H1 (cell line): ENCODE data around the gene ZNF212. TPM values are rescaled to one million over a fixed set of nuclear protein-coding genes. Genes with fewer than 3 reads are reported as not detected.

Experiments
- CTCF ChIA-PET: fragments of 300-600 bp; sonication (Branson Sonifier 250); formaldehyde crosslinking; loops from one replicate; lab custom pipeline; 2021; ENCODE audit not compliant: partially characterized antibody; lab: Charles Lee
- POLR2A ChIA-PET: fragments of 300-600 bp; sonication (Branson Sonifier 250); formaldehyde crosslinking; loops from one replicate; lab custom pipeline; 2021; ENCODE audit warnings: inconsistent platforms; ENCODE audit not compliant: partially characterized antibody; lab: Charles Lee
- DNase-seq, 2 experiments: peaks; one replicate each; pipeline versions ENCODE4 v3.0.0 to v3.0.0-alpha.2; 2010 to 2022; ENCODE audit warnings: low spot score in 2 of 2, low read depth in 1 of 2, mixed read lengths in 1 of 2
- FAIRE-seq: peaks from 2 replicates; lab custom pipeline; 2011; peaks lifted over from hg19 to GRCh38; lab: Jason Lieb, UNC
- H2AFZ ChIP-seq: 2 replicates; pipeline ENCODE4 v1.8.1; 2012; ENCODE audit warnings: low read length, inconsistent platforms
- H2AK5ac ChIP-seq: 2 replicates; pipeline ENCODE4 v1.6.1; 2013; ENCODE audit warnings: low read depth, low read length
- H2BK120ac ChIP-seq: replicated peaks from 2 replicates; pipeline ENCODE3; 2013; ENCODE audit warnings: low read depth, low read length, inconsistent platforms
- H2BK12ac ChIP-seq: 2 replicates; pipeline ENCODE4 v1.6.1; 2013; ENCODE audit warnings: low read depth, low read length
- H2BK15ac ChIP-seq: 2 replicates; pipeline ENCODE4 v1.6.1; 2013; ENCODE audit warnings: low read length
- H2BK20ac ChIP-seq: 2 replicates; pipeline ENCODE4 v1.6.1; 2013; ENCODE audit warnings: low read length
- H2BK5ac ChIP-seq: 2 replicates; pipeline ENCODE4 v1.6.1; 2013; ENCODE audit warnings: low read depth, low read length
- H3K14ac ChIP-seq: 2 replicates; pipeline ENCODE4 v1.6.1; 2013; ENCODE audit warnings: inconsistent platforms; ENCODE audit not compliant: insufficient read length
- H3K18ac ChIP-seq: 2 replicates; pipeline ENCODE4 v1.6.1; 2013; ENCODE audit warnings: low read length; ENCODE audit errors: extremely low read depth
- H3K23ac ChIP-seq: 2 replicates; pipeline ENCODE4 v1.6.1; 2013; ENCODE audit warnings: inconsistent platforms; ENCODE audit not compliant: insufficient read length
- H3K23me2 ChIP-seq: 2 replicates; pipeline ENCODE4 v1.6.1; 2013; ENCODE audit warnings: low read depth, low read length
- H3K27ac ChIP-seq: 2 replicates; pipeline ENCODE4 v1.6.1; 2011; ENCODE audit warnings: low read depth, low read length, inconsistent platforms
- H3K27me3 ChIP-seq, 4 experiments: replicated peaks in 1 of 4; 1 replicate in 1 of 4; 2 replicates in 3 of 4; pipeline versions ENCODE4 v1.6.1 to v1.8.1; 2011 to 2013; ENCODE audit warnings: low read length in 3 of 4, mild to moderate bottlenecking in 3 of 4, inconsistent platforms in 2 of 4, mixed read lengths in 2 of 4, moderate library complexity in 1 of 4; ENCODE audit not compliant: control insufficient read depth in 3 of 4, insufficient read depth in 3 of 4; ENCODE audit errors: extremely low read depth in 1 of 4
- H3K36me3 ChIP-seq, 4 experiments: 2 replicates each; pipeline versions ENCODE4 v1.6.1 to v1.8.1; 2011 to 2013; ENCODE audit warnings: mild to moderate bottlenecking in 4 of 4, low read length in 3 of 4, moderate library complexity in 2 of 4, control low read depth in 1 of 4, inconsistent platforms in 1 of 4; ENCODE audit not compliant: insufficient read depth in 4 of 4, control insufficient read depth in 2 of 4
- H3K4ac ChIP-seq: replicated peaks from 2 replicates; pipeline ENCODE3; 2013; ENCODE audit warnings: low read length, low read depth, mixed read lengths, inconsistent platforms; ENCODE audit not compliant: insufficient read length
- H3K4me1 ChIP-seq, 4 experiments: replicated peaks in 1 of 4; 1 replicate in 1 of 4; 2 replicates in 3 of 4; pipeline versions ENCODE4 v1.6.1 to v1.8.1; 2011 to 2013; ENCODE audit warnings: low read length in 3 of 4, inconsistent platforms in 2 of 4, mixed read lengths in 1 of 4; ENCODE audit not compliant: insufficient read depth in 4 of 4, control insufficient read depth in 3 of 4
- H3K4me2 ChIP-seq, 2 experiments: 2 replicates each; pipeline versions ENCODE4 v1.6.1 to v1.8.1; 2011 to 2013; ENCODE audit warnings: low read depth in 2 of 2, low read length in 2 of 2, control low read depth in 1 of 2, inconsistent platforms in 1 of 2, mild to moderate bottlenecking in 1 of 2; ENCODE audit not compliant: insufficient read depth in 1 of 2
- H3K4me3 ChIP-seq, 4 experiments: fragments of 200-600, 300-600 bp in 1 of 4; sonication (generic), shearing (Covaris generic), sonication (Bioruptor Twin) in 1 of 4; 2 replicates each; pipeline versions ENCODE4 v1.5.1 to v1.8.1; 2011 to 2016; ENCODE audit warnings: low read length in 4 of 4, low read depth in 3 of 4, control low read depth in 2 of 4, inconsistent platforms in 2 of 4, mild to moderate bottlenecking in 2 of 4, mixed read lengths in 1 of 4, moderate library complexity in 1 of 4; ENCODE audit not compliant: insufficient read depth in 2 of 4; ENCODE audit errors: extremely low read depth in 1 of 4
- H3K56ac ChIP-seq: replicated peaks from 2 replicates; pipeline ENCODE3; 2013; ENCODE audit warnings: low read depth, mild to moderate bottlenecking, mixed read lengths, low read length, inconsistent platforms; ENCODE audit not compliant: insufficient read length
- H3K79me1 ChIP-seq: 2 replicates; pipeline ENCODE4 v1.6.1; 2013; ENCODE audit warnings: low read depth, low read length, control low read depth
- H3K79me2 ChIP-seq, 2 experiments: 2 replicates each; pipeline versions ENCODE4 v1.6.1 to v1.8.1; 2012 to 2013; ENCODE audit warnings: low read length in 2 of 2, mild to moderate bottlenecking in 2 of 2, inconsistent platforms in 1 of 2; ENCODE audit not compliant: insufficient read depth in 2 of 2, control insufficient read depth in 1 of 2
- H3K9ac ChIP-seq, 4 experiments: replicated peaks in 1 of 4; 1 replicate in 1 of 4; 2 replicates in 3 of 4; pipeline versions ENCODE4 v1.6.1 to v1.8.1; 2011 to 2013; ENCODE audit warnings: low read depth in 3 of 4, low read length in 3 of 4, control low read depth in 2 of 4, mild to moderate bottlenecking in 2 of 4, moderate library complexity in 2 of 4, inconsistent platforms in 1 of 4; ENCODE audit errors: extremely low read depth in 1 of 4
- H3K9me3 ChIP-seq, 2 experiments: 2 replicates each; pipeline versions ENCODE4 v1.6.1 to v1.8.1; 2012 to 2013; ENCODE audit warnings: mild to moderate bottlenecking in 2 of 2, moderate library complexity in 2 of 2, control low read depth in 1 of 2, inconsistent platforms in 1 of 2, low read depth in 1 of 2, low read length in 1 of 2, mixed read lengths in 1 of 2; ENCODE audit not compliant: insufficient read depth in 2 of 2
- H4K20me1 ChIP-seq, 2 experiments: replicated peaks in 1 of 2; 2 replicates each; pipeline versions ENCODE3 to v1.8.1; 2011 to 2013; ENCODE audit warnings: inconsistent platforms in 2 of 2, low read length in 2 of 2, mild to moderate bottlenecking in 1 of 2; ENCODE audit not compliant: insufficient read depth in 2 of 2, control insufficient read depth in 1 of 2
- H4K5ac ChIP-seq: 2 replicates; pipeline ENCODE4 v1.6.1; 2013; ENCODE audit warnings: low read length, low read depth, mixed read lengths, inconsistent platforms; ENCODE audit not compliant: insufficient read length
- H4K8ac ChIP-seq: 2 replicates; pipeline ENCODE4 v1.8.0; 2013; ENCODE audit warnings: mild to moderate bottlenecking, moderate library complexity, low read length, inconsistent platforms; ENCODE audit not compliant: insufficient read depth; ENCODE audit errors: extremely low read depth
- H4K91ac ChIP-seq: replicated peaks from 2 replicates; pipeline ENCODE3; 2013; ENCODE audit warnings: low read length, mixed read lengths, inconsistent platforms; ENCODE audit not compliant: insufficient read length
- CBX8 ChIP-seq: fragments of 300-800, 300-1000 bp; sonication (generic); IDR thresholded peaks from 2 replicates; pipeline ENCODE4 v1.7.1; 2016; ENCODE audit warnings: low read depth, low read length, borderline replicate concordance
- GTF2F1 ChIP-seq: IDR thresholded peaks from 2 replicates; pipeline ENCODE4 v1.6.1; 2012; ENCODE audit warnings: low read depth, low read length, improper control_type of control experiment, borderline replicate concordance
- POLR2A ChIP-seq, 2 experiments: IDR thresholded peaks; 1 replicate in 1 of 2; 2 replicates in 1 of 2; pipeline ENCODE4 v1.6.1; 2011; ENCODE audit warnings: low read depth in 2 of 2, low read length in 2 of 2, mild to moderate bottlenecking in 2 of 2; ENCODE audit errors: control extremely low read depth in 1 of 2
- RNF2 ChIP-seq: fragments of 200-900, 300-1000 bp; sonication (generic); IDR thresholded peaks from 2 replicates; pipeline ENCODE4 v1.7.1; 2016; ENCODE audit warnings: borderline replicate concordance, low read depth, mild to moderate bottlenecking, antibody characterized with exemption, low read length; ENCODE audit not compliant: poor library complexity, severe bottlenecking; ENCODE audit errors: missing control alignments
- WGBS, 2 experiments: shearing (Covaris generic) in 1 of 2; methylation state at CpG; one replicate each; pipeline versions ENCODE4 v1.1.6 to v1.1.7; 2013 to 2015; ENCODE audit warnings: low lambda C conversion rate in 2 of 2, mixed read lengths in 2 of 2, inconsistent platforms in 1 of 2, low coverage in 1 of 2, missing lambda C conversion rate in 1 of 2; ENCODE audit not compliant: insufficient replicate concordance in 2 of 2, insufficient coverage in 1 of 2, insufficient read length in 1 of 2; ENCODE audit errors: extremely low coverage in 1 of 2, missing lambda C conversion rate in 1 of 2; 5-methylcytosine and 5-hydroxymethylcytosine counted together
- polyA plus RNA-seq, 7 experiments: library from polyadenylated mRNA; depleted of rRNA in 3 of 7; stranded (reverse) in 5 of 7; unstranded in 2 of 7; fragments of >200 nt in 5 of 7; fragments of 200-250 nt in 2 of 7; gene quantifications; 1 replicate in 5 of 7; 2 replicates in 1 of 7; 4 replicates in 1 of 7; pipeline versions ENCODE4 v1.2.1 to v1.2.3, GENCODE V29; 2011 to 2013; ENCODE audit warnings: missing spikeins in 2 of 7, mixed read lengths in 2 of 7
- total RNA-seq: library from RNA; stranded (reverse); fragmentation: NEBNext Ultra II Directional; extraction: Animal tissue kit (Norgen Biotek cat#: 25700); gene quantifications from 2 replicates; pipeline ENCODE4 v1.2.1, GENCODE V29; 2021

ZNF212 gene
- total and polyA plus RNA-seq, 2 of the 8 experiments (the other 6 are each of a cell fraction or from before 2014, with no cell fraction given), result 6.7 to 19.3 TPM

DNA sequence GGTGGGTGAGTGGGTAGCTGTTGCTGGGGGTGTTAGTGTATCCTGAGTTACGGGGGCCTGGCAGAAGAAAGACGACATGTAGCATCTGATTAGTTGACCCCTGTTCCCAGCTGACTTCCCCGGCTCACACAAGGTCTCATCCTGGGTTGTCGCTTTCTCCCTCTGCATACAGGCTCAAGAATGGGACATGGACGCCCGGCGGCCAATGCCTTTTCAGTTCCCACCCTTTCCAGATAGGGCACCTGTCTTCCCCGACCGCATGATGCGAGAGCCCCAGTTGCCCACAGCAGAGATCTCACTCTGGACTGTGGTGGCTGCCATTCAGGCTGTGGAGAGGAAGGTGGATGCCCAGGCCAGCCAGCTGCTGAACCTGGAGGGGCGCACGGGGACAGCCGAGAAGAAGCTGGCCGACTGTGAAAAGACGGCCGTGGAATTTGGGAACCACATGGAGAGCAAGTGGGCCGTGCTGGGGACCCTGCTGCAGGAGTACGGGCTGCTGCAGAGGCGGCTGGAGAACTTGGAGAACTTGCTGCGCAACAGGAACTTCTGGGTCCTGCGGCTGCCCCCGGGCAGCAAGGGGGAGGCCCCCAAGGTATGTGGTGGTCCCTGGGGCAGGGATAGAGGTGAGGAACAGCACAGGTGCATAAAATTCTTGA lies 41.2 kb upstream of the ZNF212 start:
- H4K5ac ChIP-seq, result no peak overlapping the region
- H3K18ac ChIP-seq, result no peak overlapping the region
- H3K79me1 ChIP-seq, result peaks cover 12% of the 10 kb centered on the region
- H3K4me1 ChIP-seq, result peaks cover 0 to 5% (median 4%) of the 10 kb centered on the region in 4 experiments; a peak in 5 of 7 replicates
- no peak for FAIRE-seq
- no peak overlapping the region; a peak in 1 of 4 replicates for H3K4me2 ChIP-seq
- no peak overlapping the region for H4K91ac ChIP-seq
- no peak overlapping the region for H3K56ac ChIP-seq
- H3K4me3 ChIP-seq, result no peak overlapping the region
- H2BK20ac ChIP-seq, result no peak overlapping the region
- no peak overlapping the region for H3K23ac ChIP-seq
- ChIA-PET POLR2A (interaction anchor here (0.6 to 7.8 kb wide), 5 partner anchors 12 to 577 kb away, joined by 3 to 82 read pairs (median 3); no protein-coding TSS in a partner anchor), CTCF (interaction anchor here (0.6 kb wide), 1 partner anchor 1455 kb away, joined by 4 read pairs; no protein-coding TSS in a partner anchor)
- H4K8ac ChIP-seq, result peak overlapping the region; percentile 31; the same call in 1 of the 2 replicates
- H3K36me3 ChIP-seq, result peaks cover 26 to 45% (median 37%) of the 10 kb centered on the region in 4 experiments
- no peak overlapping the region for H3K9ac ChIP-seq
- no peak overlapping the region for H3K14ac ChIP-seq
- H3K27ac ChIP-seq, result no peak overlapping the region
- no peaks in the 10 kb centered on the region for H3K9me3 ChIP-seq
- peaks cover 3 to 34% of the 10 kb centered on the region in 2 experiments; a peak in 3 of 4 replicates for H3K79me2 ChIP-seq
- H3K4ac ChIP-seq, result no peak overlapping the region
- no peak overlapping the region for H2BK5ac ChIP-seq
- H3K27me3 ChIP-seq, result no peaks in the 10 kb centered on the region
- H2AFZ ChIP-seq, result no peak overlapping the region
- no peak overlapping the region for H2BK15ac ChIP-seq
- no peak for DNase-seq
- peaks cover 5% of the 10 kb centered on the region; the same call in 1 of the 2 replicates for H3K23me2 ChIP-seq
- WGBS, 2 experiments, result 89% methylated on average over 22 of the region's 22 CpGs; no CpG with 5 or more reads in 1 of the 2 experiments
- H2AK5ac ChIP-seq, result no peak overlapping the region
- TF ChIP-seq POLR2A (IDR thresholded peaks at IDR 0.05; ENCODE audit: control extremely low read depth in 1 of 2, low read depth in 2 of 2, low read length in 2 of 2), result no peak
- TF ChIP-seq CBX8, result no peak
- no peak for TF ChIP-seq RNF2
- no peak for TF ChIP-seq GTF2F1
- no peak overlapping the region for H2BK120ac ChIP-seq
- H4K20me1 ChIP-seq, result peaks cover 2 to 7% of the 10 kb centered on the region in 2 experiments
- H2BK12ac ChIP-seq, result no peak overlapping the region
